GM23248 (cell line): ENCODE data around the gene CHIC1.

Experiments used
- EZH2 ChIP-seq: fragments of 200-600 bp; sonication (generic); IDR thresholded peaks from 2 replicates; pipeline ENCODE4 v1.6.1; 2018; ENCODE audit warnings: antibody characterized with exemption, mild to moderate bottlenecking; ENCODE audit not compliant: insufficient read depth, poor library complexity, severe bottlenecking
- EZH2phosphoT487 ChIP-seq: fragments of 200-600 bp; sonication (generic); IDR thresholded peaks from 2 replicates; pipeline ENCODE4 v1.6.1; 2018; ENCODE audit warnings: antibody characterized with exemption, moderate library complexity, mild to moderate bottlenecking, low read depth; ENCODE audit not compliant: insufficient read depth

DNA sequence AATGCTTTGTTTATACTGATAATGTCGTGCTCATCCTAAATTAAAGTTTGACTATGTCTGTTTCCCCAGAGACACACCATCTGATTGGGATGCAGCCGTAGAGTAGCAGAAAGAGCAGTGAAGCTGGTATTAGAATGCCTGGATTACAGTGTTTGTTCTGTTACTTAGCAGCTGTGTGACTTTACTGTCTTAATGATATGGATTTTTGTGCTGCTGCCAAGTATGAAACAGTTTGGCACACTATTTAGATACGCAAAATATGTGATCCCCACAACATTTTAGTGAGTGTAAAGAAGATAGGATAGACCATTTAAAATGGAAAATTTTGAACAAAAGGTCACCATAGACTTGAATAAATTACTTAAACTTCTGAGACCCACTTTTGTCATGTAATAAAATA lies 1.2 kb upstream of the CHIC1 start:
- TF ChIP-seq EZH2phosphoT487 = no peak
- TF ChIP-seq EZH2 = no peak
